Testis (tissue), 3 donors: ENCODE results near the gene MATK. TPM values are rescaled to one million over a fixed set of nuclear protein-coding genes. Genes with fewer than 3 reads are reported as not detected.

Experiments used
- DNase-seq: peaks from one replicate; pipeline ENCODE4 v3.0.0-alpha.2; 2019
- H3K27ac ChIP-seq, 2 donors: fragments of 200-600 bp; sonication (generic); one replicate each; pipeline ENCODE4 v1.5.1; 2019
- H3K27me3 ChIP-seq: fragments of 200-600 bp; sonication (generic); one replicate; pipeline ENCODE4 v1.5.1; 2019
- H3K36me3 ChIP-seq: fragments of 200-600 bp; sonication (generic); one replicate; pipeline ENCODE4 v1.5.1; 2017; ENCODE audit warnings: low read depth; ENCODE audit errors: missing control alignments
- H3K4me1 ChIP-seq: fragments of 200-600 bp; sonication (generic); one replicate; pipeline ENCODE4 v1.5.1; 2019
- H3K4me3 ChIP-seq, 2 donors: fragments of 200-600 bp; sonication (generic); one replicate each; pipeline ENCODE4 v1.5.1; 2017 to 2019
- H3K9me3 ChIP-seq: fragments of 200-600 bp; sonication (generic); one replicate; pipeline ENCODE4 v1.5.1; 2017
- CTCF ChIP-seq, 3 experiments: fragments of 450-650 bp in 2 of 3; fragments of 200-600 bp in 1 of 3; sonication (generic) in 1 of 3; IDR thresholded peaks; one replicate each; pipeline ENCODE4 v1.5.1; 2016 to 2019; ENCODE audit warnings: antibody characterized with exemption in 3 of 3, mild to moderate bottlenecking in 2 of 3, moderate library complexity in 1 of 3
- POLR2A ChIP-seq: fragments of 450-650 bp; IDR thresholded peaks from one replicate; pipeline ENCODE4 v1.6.1; 2017; ENCODE audit warnings: antibody characterized with exemption, mild to moderate bottlenecking, moderate library complexity
- WGBS, 2 donors: methylation state at CpG; one replicate each; pipeline ENCODE4 v1.1.5; 2018; 5-methylcytosine and 5-hydroxymethylcytosine counted together
- intact Hi-C: fragments of 100-400 bp; cut with DNase I; formaldehyde crosslinking; loops from one replicate; pipeline ENCODE4 v1.15.1; 2023; ENCODE audit warnings: low total_unique reads
- polyA plus RNA-seq: library from polyadenylated mRNA; stranded (reverse); fragments of 350-450 nt; fragmentation: Illumina TruSeq; extraction: RNeasy Lipid Tissue Mini Kit (QIAGEN cat#74804); gene quantifications from one replicate; pipeline ENCODE4 v1.2.3, GENCODE V29; 2014; ENCODE audit warnings: low read depth, low replicate concordance; ENCODE audit not compliant: insufficient read depth
- total RNA-seq, 2 donors: library from RNA; depleted of rRNA; stranded (reverse); fragments of >200 nt; gene quantifications; one replicate each; pipeline ENCODE4 v1.2.3, GENCODE V29; 2016

The MATK gene
- total and polyA plus RNA-seq, 3 donors from 2014 or later = 6.0 to 10.1 (median 10.1) TPM

GRCh38 chr19:3832001-3832400 lies 45.8 kb upstream of the MATK start:
- Histone ChIP-seq H3K9me3 (no peaks in the 10 kb centered on the region), H3K36me3 (no peaks in the 10 kb centered on the region), H3K27me3 (no peaks in the 10 kb centered on the region), H3K4me1 (no peaks in the 10 kb centered on the region), H3K4me3 (no peak overlapping the region), H3K27ac (no peak overlapping the region)
- 90 to 95% methylated on average over 6 of the region's 6 CpGs for WGBS, 2 donors
- intact Hi-C loops = no loop called here
- TF ChIP-seq POLR2A (no peak), CTCF (IDR thresholded peaks at IDR 0.05) (no peak)
- no peak for DNase-seq

- 61 to 71% methylated on average over 15 to 18 of the region's 19 CpGs for WGBS, 2 donors
- Histone ChIP-seq H3K27ac (no peak overlapping the region), H3K9me3 (no peaks in the 10 kb centered on the region), H3K27me3 (no peaks in the 10 kb centered on the region), H3K36me3 (no peaks in the 10 kb centered on the region), H3K4me3 (no peak overlapping the region), H3K4me1 (no peaks in the 10 kb centered on the region)
- intact Hi-C loops = no loop called here
- TF ChIP-seq CTCF (IDR thresholded peaks at IDR 0.05) = no peak
- TF ChIP-seq POLR2A = no peak
- no peak for DNase-seq
These were observed 45.4 kb upstream of the MATK start for GRCh38 chr19:3831601-3832000.

GRCh38 chr19:3830621-3831589 lies 44.7 kb upstream of the MATK start:
- no peaks in the 10 kb centered on the region for H3K27me3 ChIP-seq
- H3K4me3 ChIP-seq = no peak overlapping the region
- WGBS, 2 donors = 55 to 61% methylated on average over 44 to 45 of the region's 45 CpGs
- DNase-seq = no peak
- no peaks in the 10 kb centered on the region for H3K9me3 ChIP-seq
- no peaks in the 10 kb centered on the region for H3K4me1 ChIP-seq
- intact Hi-C loops = no loop called here
- no peak overlapping the region for H3K27ac ChIP-seq
- TF ChIP-seq POLR2A (no peak), CTCF (IDR thresholded peaks at IDR 0.05) (no peak)
- no peaks in the 10 kb centered on the region for H3K36me3 ChIP-seq

DNA sequence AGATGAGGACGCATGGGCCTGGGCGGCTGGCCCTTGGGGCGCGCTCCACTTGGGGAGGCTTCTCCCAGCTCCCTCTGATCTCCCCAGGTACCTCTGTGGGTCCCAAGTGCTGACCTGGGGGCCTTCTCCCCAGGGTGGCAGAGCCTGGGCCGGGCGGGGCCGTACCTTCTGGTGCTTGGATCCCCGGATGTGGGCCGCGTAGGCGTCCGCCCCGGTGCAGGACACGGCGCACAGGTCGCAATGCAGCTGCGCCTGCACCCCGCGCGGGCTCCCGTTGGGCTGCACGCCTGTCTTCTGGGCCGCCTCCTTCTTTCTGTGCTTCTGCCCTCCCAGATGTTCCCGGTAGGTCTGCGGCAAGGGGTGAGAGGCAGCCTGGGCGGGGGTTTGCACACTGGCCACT lies 41.1 kb upstream of the MATK start:
- Histone ChIP-seq H3K27me3 (no peaks in the 10 kb centered on the region), H3K4me1 (no peaks in the 10 kb centered on the region), H3K36me3 (no peaks in the 10 kb centered on the region), H3K27ac (no peak overlapping the region), H3K4me3 (no peak overlapping the region), H3K9me3 (no peaks in the 10 kb centered on the region)
- intact Hi-C loops = no loop called here
- 91 to 95% methylated on average over 13 to 26 of the region's 26 CpGs for WGBS, 2 donors
- no peak for TF ChIP-seq POLR2A
- TF ChIP-seq CTCF (IDR thresholded peaks at IDR 0.05) = no peak
- DNase-seq = no peak
